LNCAP (cell line): Measurements from ENCODE around the gene TPO.

Experiments
- CTCF ChIP-seq: fragments of 450-650 bp; IDR thresholded peaks from 2 replicates; pipeline ENCODE4 v1.5.1; 2017; ENCODE audit warnings: mild to moderate bottlenecking

Gene TPO

GRCh38 chr2:1543776-1544477, 130.7 kb downstream of the TPO start:
- no peak for TF ChIP-seq CTCF

GRCh38 chr2:1544478-1545069, 131.3 kb downstream of the TPO start:
- TF ChIP-seq CTCF: no peak

GRCh38 chr2:1546023-1546591, 132.8 kb downstream of the TPO start:
- peak; percentile 77 for TF ChIP-seq CTCF

GRCh38 chr2:1546901-1547300, 133.6 kb downstream of the TPO start:
- 0 out of 2 replicates have a peak, but pooled peaks have one; percentile 12 for TF ChIP-seq CTCF

- TF ChIP-seq CTCF: no peak
These were observed 135.8 kb downstream of the TPO start for GRCh38 chr2:1548910-1549673.

- no peak for TF ChIP-seq CTCF
These were observed 136.8 kb downstream of the TPO start for GRCh38 chr2:1550076-1550475.

GRCh38 chr2:1550658-1551316, 137.5 kb downstream of the TPO start:
- peak; percentile 90 for TF ChIP-seq CTCF
